Neuronal stem cell (in vitro differentiated cells): ENCODE measurements around the gene MT1A.

Experiments used
- DNase-seq: peaks from one replicate; pipeline ENCODE4 v3.0.0-alpha.2; 2013; ENCODE audit warnings: low spot score
- H2AFZ ChIP-seq: one replicate; pipeline ENCODE4 v1.6.1; 2013; ENCODE audit warnings: mild to moderate bottlenecking, low read length, inconsistent platforms
- H2AK5ac ChIP-seq: 2 replicates; pipeline ENCODE4 v1.6.1; 2013; ENCODE audit warnings: low read depth, mild to moderate bottlenecking, inconsistent platforms, low read length, moderate library complexity, mixed read lengths
- H2BK120ac ChIP-seq: 2 replicates; pipeline ENCODE4 v1.6.1; 2013; ENCODE audit warnings: low read depth, mild to moderate bottlenecking, inconsistent platforms, low read length, moderate library complexity, mixed read lengths
- H2BK12ac ChIP-seq: one replicate; pipeline ENCODE4 v1.6.1; 2013; ENCODE audit warnings: low read length, inconsistent platforms
- H2BK15ac ChIP-seq: 2 replicates; pipeline ENCODE4 v1.6.1; 2013; ENCODE audit warnings: mild to moderate bottlenecking, low read length, inconsistent platforms, mixed read lengths
- H2BK5ac ChIP-seq: one replicate; pipeline ENCODE4 v1.6.1; 2013; ENCODE audit warnings: inconsistent platforms, mild to moderate bottlenecking, low read length, moderate library complexity
- H3K14ac ChIP-seq: one replicate; pipeline ENCODE4 v1.6.1; 2013; ENCODE audit warnings: low read length, inconsistent platforms
- H3K18ac ChIP-seq: 2 replicates; pipeline ENCODE4 v1.6.1; 2013; ENCODE audit warnings: low read length, inconsistent platforms
- H3K23ac ChIP-seq: 2 replicates; pipeline ENCODE4 v1.6.1; 2013; ENCODE audit warnings: low read depth, mild to moderate bottlenecking, mixed read lengths, low read length, inconsistent platforms; ENCODE audit not compliant: poor library complexity
- H3K27ac ChIP-seq: replicated peaks from 3 replicates; pipeline ENCODE4 v1.5.1; 2013; ENCODE audit warnings: low read length, inconsistent platforms
- H3K27me3 ChIP-seq, 3 experiments: 2 replicates each; pipeline ENCODE4 v1.6.1; 2013; ENCODE audit warnings: low read length in 3 of 3, mild to moderate bottlenecking in 2 of 3, inconsistent platforms in 1 of 3, low read depth in 1 of 3, mixed read lengths in 1 of 3, moderate library complexity in 1 of 3; ENCODE audit not compliant: control insufficient read depth in 3 of 3, insufficient read depth in 3 of 3
- H3K36me3 ChIP-seq, 2 donors: replicated peaks in 1 of 2; 2 replicates each; pipeline ENCODE4 v1.6.1; 2013; ENCODE audit warnings: low read length in 2 of 2; ENCODE audit not compliant: control insufficient read depth in 2 of 2, insufficient read depth in 2 of 2
- H3K4ac ChIP-seq: 2 replicates; pipeline ENCODE4 v1.6.1; 2013; ENCODE audit warnings: inconsistent platforms, mild to moderate bottlenecking, low read length, moderate library complexity
- H3K4me1 ChIP-seq, 2 donors: 1 replicate in 1 of 2; 2 replicates in 1 of 2; pipeline ENCODE4 v1.6.1; 2013; ENCODE audit warnings: low read length in 2 of 2, low read depth in 1 of 2; ENCODE audit not compliant: control insufficient read depth in 2 of 2, insufficient read depth in 1 of 2
- H3K4me2 ChIP-seq: one replicate; pipeline ENCODE4 v1.6.1; 2013; ENCODE audit warnings: mild to moderate bottlenecking, low read length, inconsistent platforms; ENCODE audit not compliant: insufficient read depth, poor library complexity, severe bottlenecking
- H3K4me3 ChIP-seq, 2 donors: 2 replicates each; pipeline ENCODE4 v1.5.1; 2013; ENCODE audit warnings: low read length in 2 of 2, mild to moderate bottlenecking in 2 of 2, inconsistent platforms in 1 of 2, moderate library complexity in 1 of 2
- H3K79me1 ChIP-seq: one replicate; pipeline ENCODE4 v1.6.1; 2013; ENCODE audit warnings: low read depth, mild to moderate bottlenecking, inconsistent platforms, low read length, moderate library complexity
- H3K9ac ChIP-seq: one replicate; pipeline ENCODE4 v1.6.1; 2013; ENCODE audit warnings: mild to moderate bottlenecking, low read depth, low read length, inconsistent platforms; ENCODE audit not compliant: poor library complexity
- H3K9me3 ChIP-seq, 2 donors: replicated peaks in 1 of 2; 2 replicates each; pipeline versions ENCODE3 to v1.6.1; 2013; ENCODE audit warnings: low read length in 2 of 2, mild to moderate bottlenecking in 2 of 2, inconsistent platforms in 1 of 2, low read depth in 1 of 2, mixed read lengths in 1 of 2, moderate library complexity in 1 of 2; ENCODE audit not compliant: control insufficient read depth in 2 of 2, insufficient read depth in 1 of 2
- H4K8ac ChIP-seq: one replicate; pipeline ENCODE4 v1.6.1; 2013; ENCODE audit warnings: low read depth, mild to moderate bottlenecking, inconsistent platforms, low read length, moderate library complexity
- H4K91ac ChIP-seq: one replicate; pipeline ENCODE4 v1.6.1; 2013; ENCODE audit warnings: low read length, low read depth, mild to moderate bottlenecking, inconsistent platforms; ENCODE audit not compliant: poor library complexity
- WGBS, 2 donors: extraction: QIAGEN DNeasy Blood & Tissue Kit; methylation state at CpG; one replicate each; pipeline ENCODE4 v1.1.7; 2013; ENCODE audit warnings: missing lambda C conversion rate in 2 of 2, mixed read lengths in 1 of 2; ENCODE audit not compliant: insufficient read length in 2 of 2, insufficient replicate concordance in 1 of 2; ENCODE audit errors: extremely low coverage in 2 of 2; 5-methylcytosine and 5-hydroxymethylcytosine counted together

MT1A gene

DNA sequence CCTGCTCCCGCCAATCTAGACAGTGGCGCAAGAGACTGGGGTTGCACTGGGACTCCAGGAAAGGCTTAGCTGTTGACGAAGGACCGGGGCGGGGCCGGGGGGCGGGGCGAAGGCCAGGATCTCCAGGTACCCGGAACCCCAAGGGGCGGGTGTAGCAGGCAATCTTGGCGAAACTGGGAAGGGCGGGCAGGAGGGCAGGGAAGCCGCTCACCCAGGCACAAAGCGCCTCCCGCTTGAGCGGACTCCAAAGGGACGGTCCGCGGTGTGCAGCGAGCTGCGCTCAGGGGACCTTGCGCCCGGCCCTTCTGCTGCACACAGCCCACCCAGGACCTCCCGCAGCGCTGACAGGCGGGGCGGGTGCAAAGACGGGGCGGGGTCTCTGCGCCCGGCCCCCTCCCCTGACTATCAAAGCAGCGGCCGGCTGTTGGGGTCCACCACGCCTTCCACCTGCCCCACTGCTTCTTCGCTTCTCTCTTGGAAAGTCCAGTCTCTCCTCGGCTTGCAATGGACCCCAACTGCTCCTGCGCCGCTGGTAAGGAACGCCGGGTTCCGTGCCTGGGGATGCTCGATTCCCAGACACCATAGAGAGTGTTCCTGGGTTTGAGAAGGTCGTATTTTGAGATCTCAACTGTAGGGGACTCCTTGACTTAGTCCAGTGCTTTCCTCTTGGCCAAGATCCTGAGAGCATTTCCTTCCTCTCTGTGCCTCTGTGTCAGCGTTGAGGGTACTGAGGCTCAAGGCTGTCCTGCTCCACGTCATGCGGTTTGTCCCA, 19.3 kb downstream of the MT1A start, which contains the start of gene MT1F:
TSS of gene MT1F (plus strand) at position 405 of the 772 bp plus-strand sequence. CDS start at position 505, 100 bp downstream.
- H2BK15ac ChIP-seq = no peak within 1 kb of the TSS
- peaks cover 0 to 8% of the 10 kb centered on the region in 2 donors for H3K4me1 ChIP-seq
- H3K27me3 ChIP-seq = peaks cover 15 to 92% (median 62%) of the 10 kb centered on the region in 3 experiments
- no peak within 1 kb of the TSS for H2AK5ac ChIP-seq
- peak within 1 kb of the TSS; percentile 64 for H3K4me2 ChIP-seq
- H3K9me3 ChIP-seq = peaks cover 0 to 2% of the 10 kb centered on the region in 2 donors
- no peak within 1 kb of the TSS for H2BK12ac ChIP-seq
- H3K79me1 ChIP-seq = no peaks in the 10 kb centered on the region
- no peak within 1 kb of the TSS for H3K23ac ChIP-seq
- no peak within 1 kb of the TSS for H3K4ac ChIP-seq
- H3K27ac ChIP-seq = no peak within 1 kb of the TSS
- no peaks in the 10 kb centered on the region for H3K36me3 ChIP-seq
- H2BK120ac ChIP-seq = no peak within 1 kb of the TSS
- no peak within 1 kb of the TSS for H4K8ac ChIP-seq
- H2BK5ac ChIP-seq = no peak within 1 kb of the TSS
- DNase-seq = peak; percentile 43
- peak within 1 kb of the TSS; percentile 85 for H2AFZ ChIP-seq
- peak within 1 kb of the TSS; percentile 35 to 67 for H3K4me3 ChIP-seq
- peak within 1 kb of the TSS; percentile 40 for H3K18ac ChIP-seq
- no peak within 1 kb of the TSS for H4K91ac ChIP-seq
- no CpG with 5 or more reads among the region's 46 CpGs for WGBS, 2 donors
- H3K14ac ChIP-seq = no peak within 1 kb of the TSS
- no peak within 1 kb of the TSS for H3K9ac ChIP-seq

GRCh38 chr16:56658327-56658875, 19.9 kb downstream of the MT1A start:
- no peak overlapping the region for H2BK15ac ChIP-seq
- H3K23ac ChIP-seq = no peak overlapping the region
- H2BK12ac ChIP-seq = no peak overlapping the region
- H3K79me1 ChIP-seq = no peaks in the 10 kb centered on the region
- WGBS, 2 donors = no CpG with 5 or more reads among the region's 10 CpGs
- no peak for DNase-seq
- H3K14ac ChIP-seq = no peak overlapping the region
- no peak overlapping the region for H3K4me2 ChIP-seq
- H4K91ac ChIP-seq = no peak overlapping the region
- no peak overlapping the region for H3K4me3 ChIP-seq
- H3K27ac ChIP-seq = no peak overlapping the region
- H3K9ac ChIP-seq = no peak overlapping the region
- H3K27me3 ChIP-seq = peaks cover 18 to 93% (median 67%) of the 10 kb centered on the region in 3 experiments
- H4K8ac ChIP-seq = no peak overlapping the region
- H3K4me1 ChIP-seq = peaks cover 0 to 8% of the 10 kb centered on the region in 2 donors
- H3K18ac ChIP-seq = no peak overlapping the region
- no peak overlapping the region for H2AK5ac ChIP-seq
- H3K4ac ChIP-seq = no peak overlapping the region
- no peak overlapping the region for H2BK5ac ChIP-seq
- H2BK120ac ChIP-seq = no peak overlapping the region
- no peaks in the 10 kb centered on the region for H3K36me3 ChIP-seq
- H2AFZ ChIP-seq = peak overlapping the region; percentile 85
- H3K9me3 ChIP-seq = peaks cover 0 to 2% of the 10 kb centered on the region in 2 donors

DNA sequence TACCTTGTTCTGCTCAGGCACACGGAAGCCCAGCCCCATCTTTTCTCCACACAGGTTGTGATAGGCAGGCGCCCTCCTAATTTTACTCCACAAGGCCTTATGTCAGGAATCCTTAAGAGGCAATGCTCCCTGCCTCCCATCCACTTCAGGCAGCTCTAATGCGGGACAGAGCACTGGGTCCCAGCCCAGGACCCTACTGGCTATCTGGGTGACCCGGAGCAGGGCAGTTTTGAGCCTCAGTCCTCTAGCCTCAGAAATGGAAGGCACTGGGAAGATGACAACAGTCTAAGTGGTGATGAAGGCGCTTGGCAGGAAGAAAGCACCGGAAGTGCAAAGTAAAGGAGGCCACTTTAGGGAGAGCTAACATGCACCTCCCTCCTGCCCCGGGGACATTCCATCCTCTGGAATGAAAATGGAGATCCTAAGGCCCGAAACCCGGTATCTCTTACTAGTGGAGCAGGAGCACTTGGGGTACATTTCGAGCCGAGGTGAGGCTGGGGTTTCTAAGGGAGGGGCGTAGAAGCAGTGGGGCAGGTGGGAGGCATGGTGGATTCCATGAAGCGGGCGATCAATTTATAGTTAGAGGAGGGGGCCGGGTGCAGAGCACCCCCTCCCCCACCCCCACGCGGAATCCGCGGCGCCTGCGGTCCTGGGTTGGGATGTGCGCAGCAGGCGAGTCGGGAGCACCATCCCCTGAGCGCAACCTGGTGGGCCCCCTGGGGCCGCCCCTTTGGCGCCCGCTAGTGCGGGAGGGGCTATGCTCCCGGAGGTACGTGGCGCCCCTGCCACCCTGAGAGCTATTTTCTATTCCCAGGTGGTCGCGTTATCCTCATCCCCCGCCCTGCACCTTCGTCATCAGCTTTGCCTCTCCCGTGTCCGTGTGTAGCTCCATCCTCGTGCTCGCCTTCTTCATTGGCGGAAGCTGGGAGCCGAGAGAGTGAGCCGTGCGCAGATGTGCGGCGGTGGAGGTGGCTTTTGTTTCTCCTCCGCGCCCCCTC, 24.2 kb downstream of the MT1A start:
- H3K79me1 ChIP-seq = no peaks in the 10 kb centered on the region
- H3K4me1 ChIP-seq = peaks cover 0 to 4% of the 10 kb centered on the region in 2 donors
- no peak overlapping the region for H2BK120ac ChIP-seq
- peak overlapping the region; percentile 42 for H2AFZ ChIP-seq
- H3K9ac ChIP-seq = no peak overlapping the region
- no peak overlapping the region for H2BK5ac ChIP-seq
- no peak overlapping the region for H3K14ac ChIP-seq
- H2BK12ac ChIP-seq = no peak overlapping the region
- DNase-seq = no peak
- no peaks in the 10 kb centered on the region for H3K36me3 ChIP-seq
- peak overlapping the region; percentile 32 for H3K18ac ChIP-seq
- H3K4me3 ChIP-seq = peak overlapping the region in 1 of 2 donors; percentile 25
- H3K4me2 ChIP-seq = no peak overlapping the region
- H3K4ac ChIP-seq = no peak overlapping the region
- H3K9me3 ChIP-seq = peaks cover 0 to 2% of the 10 kb centered on the region in 2 donors
- WGBS, 2 donors = no CpG with 5 or more reads among the region's 48 CpGs
- no peak overlapping the region for H4K91ac ChIP-seq
- no peak overlapping the region for H2AK5ac ChIP-seq
- peak overlapping the region; percentile 11 for H3K23ac ChIP-seq
- H2BK15ac ChIP-seq = no peak overlapping the region
- H3K27me3 ChIP-seq = peaks cover 30 to 100% (median 97%) of the 10 kb centered on the region in 3 experiments
- H3K27ac ChIP-seq = no peak overlapping the region
- no peak overlapping the region for H4K8ac ChIP-seq
